ENCODE results near the gene LAMB3. TPM values are rescaled to one million over a fixed set of nuclear protein-coding genes. Genes with fewer than 3 reads are reported as not detected.
A peak's percentile ranks its signal among the peaks of the same experiment; 100 is the strongest.

Gene LAMB3
- total RNA-seq, 1 experiment from 2014 or later: 473 TPM

DNA sequence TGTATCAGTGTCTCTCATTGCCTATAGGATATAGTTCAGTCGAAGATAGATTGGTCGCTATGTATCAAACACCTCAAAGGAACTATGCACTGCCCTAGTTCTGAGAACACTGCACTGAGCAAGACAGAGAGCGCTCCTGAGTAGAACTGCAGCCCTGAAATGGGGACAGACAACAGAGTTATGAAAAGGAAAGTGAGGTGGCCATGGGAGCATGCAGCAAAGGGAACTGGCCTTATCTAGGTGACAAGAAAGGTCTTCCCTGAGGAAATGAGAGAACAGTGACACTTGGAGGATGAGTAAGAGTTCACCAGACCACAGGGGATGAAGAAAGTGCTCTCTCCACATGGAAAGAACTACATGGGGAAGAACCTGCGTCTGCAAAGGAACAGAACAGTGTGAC, 15.5 kb upstream of the LAMB3 start:
- H3K9me3 ChIP-seq (ENCODE audit: low read length): no peaks in the 10 kb centered on the region
- peak; percentile 23 for DNase-seq
- H3K36me3 ChIP-seq (ENCODE audit: low read depth, low read length): no peaks in the 10 kb centered on the region
- intact Hi-C loops (cut with micrococcal nuclease): no loop called here
- H3K27ac ChIP-seq (ENCODE audit: low read length): no peak overlapping the region
- no peaks in the 10 kb centered on the region for H3K27me3 ChIP-seq (ENCODE audit: low read length)
- H3K79me2 ChIP-seq (ENCODE audit: low read length): no peaks in the 10 kb centered on the region
- no peak overlapping the region for H2AFZ ChIP-seq (ENCODE audit: low read length)
- TF ChIP-seq, protein P1, sequence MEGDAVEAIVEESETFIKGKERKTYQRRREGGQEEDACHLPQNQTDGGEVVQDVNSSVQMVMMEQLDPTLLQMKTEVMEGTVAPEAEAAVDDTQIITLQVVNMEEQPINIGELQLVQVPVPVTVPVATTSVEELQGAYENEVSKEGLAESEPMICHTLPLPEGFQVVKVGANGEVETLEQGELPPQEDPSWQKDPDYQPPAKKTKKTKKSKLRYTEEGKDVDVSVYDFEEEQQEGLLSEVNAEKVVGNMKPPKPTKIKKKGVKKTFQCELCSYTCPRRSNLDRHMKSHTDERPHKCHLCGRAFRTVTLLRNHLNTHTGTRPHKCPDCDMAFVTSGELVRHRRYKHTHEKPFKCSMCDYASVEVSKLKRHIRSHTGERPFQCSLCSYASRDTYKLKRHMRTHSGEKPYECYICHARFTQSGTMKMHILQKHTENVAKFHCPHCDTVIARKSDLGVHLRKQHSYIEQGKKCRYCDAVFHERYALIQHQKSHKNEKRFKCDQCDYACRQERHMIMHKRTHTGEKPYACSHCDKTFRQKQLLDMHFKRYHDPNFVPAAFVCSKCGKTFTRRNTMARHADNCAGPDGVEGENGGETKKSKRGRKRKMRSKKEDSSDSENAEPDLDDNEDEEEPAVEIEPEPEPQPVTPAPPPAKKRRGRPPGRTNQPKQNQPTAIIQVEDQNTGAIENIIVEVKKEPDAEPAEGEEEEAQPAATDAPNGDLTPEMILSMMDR (conservative IDR thresholded peaks at IDR 0.05; ENCODE audit: low read depth, low read length): no peak
- no peak for TF ChIP-seq EZH2phosphoT487 (IDR thresholded peaks at IDR 0.05; ENCODE audit: borderline replicate concordance, low read length)
- no peak for TF ChIP-seq EZH2 (IDR thresholded peaks at IDR 0.05; ENCODE audit: low read length, unreplicated experiment)
- H3K9me2 ChIP-seq (replicated peaks; ENCODE audit: low read length): no peaks in the 10 kb centered on the region
- no TSS peak for BruUV-seq (replicated peaks)
- CTCF ChIA-PET: no interaction called here
- H3K4me3 ChIP-seq (ENCODE audit: low read length): no peak overlapping the region
- no peaks in the 10 kb centered on the region for H4K20me1 ChIP-seq (ENCODE audit: low read length)
- H3F3A ChIP-seq (ENCODE audit: low read length, unreplicated experiment): no peaks in the 10 kb centered on the region
- no peak overlapping the region for H3K4me2 ChIP-seq (ENCODE audit: low read length)
- ATAC-seq: no peak
- POLR2A ChIA-PET (ENCODE audit: unreplicated experiment): no interaction called here
- no peak overlapping the region for H3K9ac ChIP-seq (ENCODE audit: low read length)
- peaks cover 44% of the 10 kb centered on the region for H3K4me1 ChIP-seq (ENCODE audit: insufficient read depth, low read length)

DNA sequence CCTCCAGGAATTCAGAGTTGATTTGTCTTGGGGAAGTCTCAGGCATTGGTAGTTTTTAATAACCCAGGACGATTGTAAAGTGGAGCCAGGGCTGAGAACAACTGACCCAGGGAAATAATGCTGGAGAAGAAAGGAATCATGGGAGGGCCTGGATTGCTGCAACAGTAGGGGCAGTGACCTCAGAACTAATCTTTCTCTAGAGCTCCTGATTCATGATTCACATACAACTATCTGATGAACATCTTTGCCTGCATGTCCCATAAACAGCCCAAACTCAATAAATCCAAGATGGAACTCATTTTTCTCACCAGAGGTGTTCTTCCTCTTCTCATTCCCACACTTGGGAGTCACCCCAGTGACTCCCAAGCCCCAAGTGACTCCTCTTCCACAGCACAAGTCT, 14.9 kb upstream of the LAMB3 start:
- DNase-seq: no peak
- Histone ChIP-seq H3K9me2 (replicated peaks; ENCODE audit: low read length) (no peaks in the 10 kb centered on the region), H3F3A (ENCODE audit: low read length, unreplicated experiment) (no peaks in the 10 kb centered on the region), H2AFZ (ENCODE audit: low read length) (no peak overlapping the region), H3K79me2 (ENCODE audit: low read length) (no peaks in the 10 kb centered on the region), H3K4me2 (ENCODE audit: low read length) (no peak overlapping the region), H3K9ac (ENCODE audit: low read length) (no peak overlapping the region), H3K4me1 (ENCODE audit: insufficient read depth, low read length) (peaks cover 49% of the 10 kb centered on the region), H3K27ac (ENCODE audit: low read length) (no peak overlapping the region), H3K36me3 (ENCODE audit: low read depth, low read length) (no peaks in the 10 kb centered on the region), H4K20me1 (ENCODE audit: low read length) (no peaks in the 10 kb centered on the region), H3K9me3 (ENCODE audit: low read length) (no peaks in the 10 kb centered on the region), H3K4me3 (ENCODE audit: low read length) (no peak overlapping the region), H3K27me3 (ENCODE audit: low read length) (no peaks in the 10 kb centered on the region)
- intact Hi-C loops (cut with micrococcal nuclease): no loop called here
- no TSS peak for BruUV-seq (replicated peaks)
- TF ChIP-seq, protein P1 (conservative IDR thresholded peaks at IDR 0.05; ENCODE audit: low read depth, low read length): no peak
- TF ChIP-seq EZH2phosphoT487 (IDR thresholded peaks at IDR 0.05; ENCODE audit: borderline replicate concordance, low read length) (no peak), EZH2 (IDR thresholded peaks at IDR 0.05; ENCODE audit: low read length, unreplicated experiment) (no peak)
- POLR2A ChIA-PET (ENCODE audit: unreplicated experiment): no interaction called here
- CTCF ChIA-PET: no interaction called here
- ATAC-seq: no peak

DNA sequence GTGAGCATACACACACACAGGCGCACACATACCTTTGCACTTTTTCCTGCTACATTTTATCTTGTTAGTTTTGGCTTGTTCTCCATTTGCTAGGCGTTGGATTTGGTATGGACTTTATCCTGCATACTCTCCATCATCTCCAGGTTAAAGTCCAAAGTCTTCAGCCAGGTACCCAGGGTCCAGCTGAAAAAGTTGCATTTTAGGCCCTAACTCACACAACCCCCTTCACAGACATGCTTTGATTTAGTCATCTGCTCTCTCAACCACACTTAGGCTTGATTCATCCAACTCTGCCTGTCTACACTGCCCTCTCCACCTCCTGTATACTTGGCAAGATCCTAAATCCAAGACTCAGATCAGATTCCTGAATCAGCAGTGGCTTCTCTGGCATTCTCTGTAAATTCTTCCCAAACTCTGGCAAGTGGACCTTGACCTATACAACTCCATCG, 10.7 kb upstream of the LAMB3 start:
- ATAC-seq: peak; percentile 57
- H3K27ac ChIP-seq (ENCODE audit: low read length): 0 out of 2 replicates have a peak overlapping the region, but pooled peaks have one; percentile 0
- H3K4me1 ChIP-seq (ENCODE audit: insufficient read depth, low read length): peaks cover 50% of the 10 kb centered on the region

More for the DNA sequence above, 10.7 kb upstream of the LAMB3 start:
- Histone ChIP-seq H3K36me3 (ENCODE audit: low read depth, low read length) (no peaks in the 10 kb centered on the region), H3K9ac (ENCODE audit: low read length) (no peak overlapping the region), H3K9me3 (ENCODE audit: low read length) (no peaks in the 10 kb centered on the region), H4K20me1 (ENCODE audit: low read length) (no peaks in the 10 kb centered on the region), H2AFZ (ENCODE audit: low read length) (no peak overlapping the region), H3K27me3 (ENCODE audit: low read length) (no peaks in the 10 kb centered on the region), H3K4me3 (ENCODE audit: low read length) (no peak overlapping the region), H3K9me2 (replicated peaks; ENCODE audit: low read length) (no peaks in the 10 kb centered on the region), H3K79me2 (ENCODE audit: low read length) (no peaks in the 10 kb centered on the region), H3K4me2 (ENCODE audit: low read length) (peak overlapping the region; percentile 12; the same call in 1 of the 2 replicates), H3F3A (ENCODE audit: low read length, unreplicated experiment) (no peaks in the 10 kb centered on the region)
- intact Hi-C loops (cut with micrococcal nuclease): no loop called here
- BruUV-seq (replicated peaks): no TSS peak
- no peak for TF ChIP-seq EZH2phosphoT487 (IDR thresholded peaks at IDR 0.05; ENCODE audit: borderline replicate concordance, low read length)
- TF ChIP-seq EZH2 (IDR thresholded peaks at IDR 0.05; ENCODE audit: low read length, unreplicated experiment): no peak
- TF ChIP-seq, protein P1 (conservative IDR thresholded peaks at IDR 0.05; ENCODE audit: low read depth, low read length): no peak
- ChIA-PET POLR2A (ENCODE audit: unreplicated experiment) (no interaction called here), CTCF (no interaction called here)
- peak; percentile 83 for DNase-seq

Measured in PC-3 (cell line).